GM19395 (cell line): ENCODE data around the gene SLX4IP.
A peak's percentile ranks its signal among the peaks of the same experiment; 100 is the strongest.

Experiments
- ATAC-seq: cut with Tn5 transposase; IDR thresholded peaks from one replicate; pipeline ENCODE4 v1.9.1; 2021; ENCODE audit warnings: mild to moderate bottlenecking, moderate library complexity; ENCODE audit not compliant: unreplicated experiment

The SLX4IP gene

GRCh38 chr20:10672624-10673127, 237.6 kb downstream of the SLX4IP start:
- no peak for ATAC-seq

- no peak for ATAC-seq
These were observed 238.2 kb downstream of the SLX4IP start for GRCh38 chr20:10673176-10673841.

- peak; percentile 57 for ATAC-seq
These were observed 239.0 kb downstream of the SLX4IP start, which contains the start of gene JAG1 for GRCh38 chr20:10673842-10674683. TSS of gene JAG1 (minus strand) at chr20:10673999. CDS start at chr20:10673530, 469 bp downstream.

GRCh38 chr20:10674684-10675449, 239.8 kb downstream of the SLX4IP start:
- ATAC-seq, result peak; percentile 44

GRCh38 chr20:10675450-10675848, 240.3 kb downstream of the SLX4IP start:
- ATAC-seq, result no peak

GRCh38 chr20:10676518-10676917, 241.4 kb downstream of the SLX4IP start:
- no peak for ATAC-seq
